HG03565 (cell line): ENCODE results near the gene SAMD9.
"Not testable (repeated sequence)": the region's sequence is repeated elsewhere in the genome, so short reads cannot be mapped to it uniquely, and the experiment has no call there.

ENCODE experiments used
- ATAC-seq: cut with Tn5 transposase; IDR thresholded peaks from one replicate; pipeline ENCODE4 v1.9.1; 2021; ENCODE audit warnings: mild to moderate bottlenecking, moderate library complexity; ENCODE audit not compliant: unreplicated experiment

The SAMD9 gene

GRCh38 chr7:93120592-93121549 lies 3.1 kb upstream of the SAMD9 start:
- ATAC-seq, result no peak

GRCh38 chr7:93119191-93119905 lies 1.6 kb upstream of the SAMD9 start:
- no peak for ATAC-seq

- ATAC-seq, result no peak
Measured at GRCh38 chr7:93117327-93117726, 452 bp downstream of the SAMD9 start.

- no peak for ATAC-seq
Measured at GRCh38 chr7:93115796-93116195, 2.0 kb downstream of the SAMD9 start.

- no peak for ATAC-seq
Measured at GRCh38 chr7:93108003-93108402, 9.8 kb downstream of the SAMD9 start.

- no peak for ATAC-seq
Measured at GRCh38 chr7:93097388-93097787, 20.4 kb downstream of the SAMD9 start.

GRCh38 chr7:93092757-93093370 lies 24.9 kb downstream of the SAMD9 start:
- ATAC-seq, result peak; percentile 71

- ATAC-seq, result not testable (repeated sequence)
Measured at GRCh38 chr7:93073357-93073756, 44.4 kb downstream of the SAMD9 start.

GRCh38 chr7:93062599-93062998 lies 55.2 kb downstream of the SAMD9 start:
- ATAC-seq, result no peak

- no peak for ATAC-seq
Measured at GRCh38 chr7:93060865-93061264, 56.9 kb downstream of the SAMD9 start.

GRCh38 chr7:93060025-93060424 lies 57.8 kb downstream of the SAMD9 start:
- ATAC-seq, result no peak

- ATAC-seq, result not testable (repeated sequence)
Measured at GRCh38 chr7:93056621-93057020, 61.2 kb downstream of the SAMD9 start.

- ATAC-seq, result no peak
Measured at GRCh38 chr7:93055543-93056107, 62.2 kb downstream of the SAMD9 start.

GRCh38 chr7:93054975-93055374 lies 62.8 kb downstream of the SAMD9 start:
- no peak for ATAC-seq

- ATAC-seq, result no peak
Measured at GRCh38 chr7:93053949-93054943, 63.5 kb downstream of the SAMD9 start.

- no peak for ATAC-seq
Measured at GRCh38 chr7:93053209-93053948, 64.4 kb downstream of the SAMD9 start.

GRCh38 chr7:93051660-93052059 lies 66.1 kb downstream of the SAMD9 start:
- no peak for ATAC-seq
